MM.1S (cell line): ENCODE measurements around the gene CAMSAP1.

Experiments used
- CTCF ChIP-seq: fragments of 300-600 bp; sonication (generic); IDR thresholded peaks from 2 replicates; pipeline ENCODE4 v1.5.1; 2016; ENCODE audit warnings: antibody characterized with exemption, low read length, mixed read lengths
- EZH2phosphoT487 ChIP-seq: fragments of 300-600 bp; sonication (generic); IDR thresholded peaks from 2 replicates; pipeline ENCODE4 v1.6.1; 2018; ENCODE audit warnings: antibody characterized with exemption, low read length

DNA sequence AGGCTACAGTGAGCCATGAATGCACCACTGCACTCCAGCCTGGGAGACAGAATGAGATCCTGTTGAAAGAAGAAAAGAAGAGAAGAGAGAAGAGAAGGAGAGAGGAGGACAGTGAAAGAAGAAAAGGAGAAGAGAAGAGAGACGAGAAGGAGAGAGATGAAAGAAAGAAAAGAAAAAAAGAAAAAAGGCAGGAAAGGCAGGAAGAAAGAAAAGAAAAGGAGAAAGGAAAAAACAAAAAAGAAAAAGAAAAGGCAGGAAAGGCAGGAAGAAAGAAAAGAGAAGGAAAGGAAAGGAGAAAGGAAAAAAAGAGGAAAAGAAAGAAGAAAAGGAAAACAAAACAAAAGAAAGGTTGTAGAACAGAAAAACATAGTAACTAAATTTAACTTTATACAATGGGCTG is 14.2 kb downstream of the CAMSAP1 start:
- TF ChIP-seq CTCF (no peak), EZH2phosphoT487 (no peak)
